KOPT-K1 (cell line): ENCODE data around the gene ATF6B.
"Not testable (repeated sequence)": the region's sequence is repeated elsewhere in the genome, so short reads cannot be mapped to it uniquely, and the experiment has no call there.

ENCODE experiments used
- H3K27ac ChIP-seq: fragments of 200-600 bp; sonication (generic); 2 replicates; pipeline ENCODE4 v1.5.1; 2016; ENCODE audit warnings: antibody characterized with exemption, mild to moderate bottlenecking, low read depth, low read length; ENCODE audit not compliant: poor library complexity, severe bottlenecking
- H3K36me3 ChIP-seq: fragments of 200-600 bp; sonication (generic); 2 replicates; pipeline ENCODE4 v1.5.1; 2017; ENCODE audit warnings: antibody characterized with exemption, mild to moderate bottlenecking, low read length, moderate library complexity; ENCODE audit not compliant: insufficient read depth
- H3K9me3 ChIP-seq: fragments of 200-600 bp; sonication (generic); 2 replicates; pipeline ENCODE4 v1.5.1; 2017; ENCODE audit warnings: antibody characterized with exemption, low read length, mild to moderate bottlenecking; ENCODE audit not compliant: insufficient read depth, poor library complexity, severe bottlenecking

Gene ATF6B

DNA sequence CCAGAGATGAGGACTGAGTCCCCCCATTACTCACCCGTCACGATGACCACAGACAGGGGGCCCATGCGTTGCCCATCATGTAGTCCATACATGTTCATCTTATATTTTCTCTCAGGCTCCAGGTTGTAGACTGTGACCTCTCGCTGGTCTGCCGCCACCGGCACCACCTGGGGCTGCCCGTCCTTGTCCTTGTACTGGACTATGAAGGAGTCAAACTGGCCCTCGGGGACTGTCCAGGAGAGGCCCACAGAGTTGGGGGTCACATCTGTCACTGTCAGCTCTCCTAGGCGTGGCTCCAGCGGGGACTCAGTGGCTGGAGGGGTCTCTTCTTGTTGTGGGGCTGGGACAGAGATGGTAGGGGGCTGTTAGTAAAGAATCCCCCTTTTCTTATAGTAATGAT, 54.4 kb downstream of the ATF6B start:
- no peaks in the 10 kb centered on the region for H3K36me3 ChIP-seq
- H3K9me3 ChIP-seq = no peaks in the 10 kb centered on the region

DNA sequence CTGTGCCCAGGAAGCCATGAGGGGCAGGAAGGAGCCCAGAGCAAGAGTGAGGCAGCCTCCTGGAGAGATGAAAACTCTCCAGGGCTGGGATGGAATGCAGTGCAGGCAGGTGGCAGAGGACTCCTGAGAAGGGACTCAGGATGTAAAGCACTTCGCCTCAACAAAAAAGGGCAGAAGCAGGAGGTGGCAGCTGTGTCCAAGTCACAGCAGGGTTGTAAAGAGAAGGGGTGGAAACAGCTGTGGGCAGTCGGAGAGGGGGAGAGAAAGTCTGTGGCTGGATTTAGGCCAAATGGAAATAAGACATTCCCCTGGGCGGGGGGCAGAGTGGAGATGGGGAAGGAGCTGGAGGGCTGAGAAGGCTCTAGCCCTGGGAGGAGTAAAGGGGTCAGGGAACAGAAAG, 54.9 kb downstream of the ATF6B start:
- Histone ChIP-seq H3K36me3 (no peaks in the 10 kb centered on the region), H3K27ac (no peak overlapping the region), H3K9me3 (no peaks in the 10 kb centered on the region)

More for the DNA sequence above, 54.4 kb downstream of the ATF6B start:
- H3K27ac ChIP-seq = no peak overlapping the region

GRCh38 chr6:32070814-32071543, 57.1 kb downstream of the ATF6B start:
- Histone ChIP-seq H3K36me3 (no peaks in the 10 kb centered on the region), H3K27ac (no peak overlapping the region), H3K9me3 (no peaks in the 10 kb centered on the region)

DNA sequence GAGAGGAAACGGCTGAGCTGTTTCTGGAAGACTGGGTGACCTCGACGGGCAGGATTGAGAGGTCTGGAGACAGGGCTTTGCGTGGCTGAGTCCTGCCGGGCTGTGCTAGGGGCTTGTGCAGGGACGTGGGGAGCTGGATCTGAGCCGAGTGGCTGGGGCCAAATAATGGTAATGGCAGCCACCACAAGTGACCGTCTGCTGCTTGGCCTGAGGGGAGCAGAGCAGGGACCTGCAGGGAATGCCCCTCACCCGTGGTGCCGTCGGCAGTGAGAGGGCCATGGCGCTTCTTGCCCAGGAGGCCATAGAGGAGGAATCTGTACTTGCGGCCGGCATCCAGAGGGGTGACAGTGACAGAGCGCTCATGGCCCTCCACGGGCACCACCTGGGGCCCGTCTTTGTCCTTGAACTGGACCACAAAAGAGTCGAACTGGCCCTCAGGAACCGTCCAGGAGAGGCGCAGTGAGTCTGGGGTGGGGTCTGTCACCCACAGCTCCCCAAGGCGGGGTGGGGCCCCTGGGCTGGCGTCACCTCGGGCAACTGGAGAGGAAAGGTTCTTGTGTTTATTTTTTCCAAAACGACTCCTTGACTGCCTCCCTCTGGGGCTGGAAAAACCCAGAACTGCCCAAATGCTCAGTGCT, 58.0 kb downstream of the ATF6B start:
- H3K36me3 ChIP-seq = no peaks in the 10 kb centered on the region
- no peak overlapping the region for H3K27ac ChIP-seq
- H3K9me3 ChIP-seq = no peaks in the 10 kb centered on the region

DNA sequence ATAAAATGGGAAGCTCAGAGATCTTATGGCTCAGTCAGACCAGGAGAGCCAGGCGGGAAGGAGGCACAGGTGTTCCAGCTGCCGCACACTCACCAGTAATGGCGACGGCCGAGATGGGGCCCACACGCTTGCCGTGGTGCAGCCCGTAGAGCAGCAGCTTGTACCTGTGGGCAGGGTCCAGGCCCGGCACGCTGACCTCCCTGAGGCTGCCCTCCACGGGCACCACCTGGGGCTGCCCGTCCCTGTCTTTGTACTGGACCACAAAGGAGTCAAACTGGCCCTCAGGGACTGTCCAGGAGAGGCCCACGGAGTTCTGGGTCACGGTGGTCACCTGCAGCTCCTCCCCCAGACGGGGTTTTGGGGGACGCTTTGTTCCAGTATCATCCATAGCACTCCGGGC, 58.6 kb downstream of the ATF6B start:
- Histone ChIP-seq H3K27ac (no peak overlapping the region), H3K9me3 (no peaks in the 10 kb centered on the region), H3K36me3 (no peaks in the 10 kb centered on the region)

GRCh38 chr6:32068867-32069266, 59.2 kb downstream of the ATF6B start:
- Histone ChIP-seq H3K36me3 (no peaks in the 10 kb centered on the region), H3K9me3 (no peaks in the 10 kb centered on the region), H3K27ac (no peak overlapping the region)

DNA sequence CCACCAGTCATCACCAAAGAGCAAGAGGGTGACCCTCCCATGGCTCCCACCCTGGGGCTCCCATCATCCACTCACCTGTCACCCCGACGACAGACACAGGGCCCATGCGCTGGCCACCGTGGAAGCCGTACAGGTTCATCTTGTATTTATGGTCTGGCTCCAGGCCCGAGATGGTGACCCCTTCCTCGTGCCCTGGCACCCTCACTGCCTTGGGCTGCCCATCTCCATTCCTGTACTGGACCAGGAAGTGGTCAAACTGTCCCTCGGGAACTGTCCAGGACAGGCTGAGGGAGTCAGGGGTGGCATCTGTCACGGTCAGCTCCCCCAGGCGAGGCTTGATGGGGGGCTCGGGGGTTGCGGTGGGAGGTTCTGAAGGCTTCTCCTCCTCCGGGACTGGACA, 59.7 kb downstream of the ATF6B start:
- H3K27ac ChIP-seq, H3K9me3 ChIP-seq, H3K36me3 ChIP-seq: not testable (repeated sequence)

GRCh38 chr6:32067521-32067920, 60.5 kb downstream of the ATF6B start:
- H3K36me3 ChIP-seq, H3K27ac ChIP-seq, H3K9me3 ChIP-seq: not testable (repeated sequence)
